Ramos (cell line): ENCODE results near the gene ARID3A.

ENCODE experiments used
- in situ Hi-C: fragments of 300-500 bp; cut with MboI; formaldehyde crosslinking; loops from one replicate; pipeline ENCODE4 v1.14.3; 2022; ENCODE audit warnings: low sequenced_read_pairs; ENCODE audit not compliant: unreplicated experiment

Gene ARID3A

GRCh38 chr19:943551-944170, 17.8 kb downstream of the ARID3A start:
- in situ Hi-C loops = no loop called here

GRCh38 chr19:944171-944567, 18.3 kb downstream of the ARID3A start:
- in situ Hi-C loops = no loop called here

GRCh38 chr19:944663-945241, 18.9 kb downstream of the ARID3A start:
- in situ Hi-C loops = no loop called here

GRCh38 chr19:945401-946252, 19.8 kb downstream of the ARID3A start:
- in situ Hi-C loops = no loop called here

- in situ Hi-C loops = no loop called here
Measured at GRCh38 chr19:947090-947706, 21.4 kb downstream of the ARID3A start.

GRCh38 chr19:947707-948539, 22.1 kb downstream of the ARID3A start:
- in situ Hi-C loops = no loop called here

GRCh38 chr19:948842-949496, 23.1 kb downstream of the ARID3A start:
- in situ Hi-C loops = no loop called here

GRCh38 chr19:950352-951066, 24.7 kb downstream of the ARID3A start:
- in situ Hi-C loops = no loop called here

- in situ Hi-C loops = no loop called here
Measured at GRCh38 chr19:952049-952679, 26.3 kb downstream of the ARID3A start.

GRCh38 chr19:952680-953444, 27.0 kb downstream of the ARID3A start:
- in situ Hi-C loops = no loop called here

GRCh38 chr19:953445-954271, 27.8 kb downstream of the ARID3A start:
- in situ Hi-C loops = no loop called here

- in situ Hi-C loops = no loop called here
Measured at GRCh38 chr19:954272-954671, 28.4 kb downstream of the ARID3A start.

- in situ Hi-C loops = no loop called here
Measured at GRCh38 chr19:954672-955494, 29.0 kb downstream of the ARID3A start.

GRCh38 chr19:955803-956765, 30.2 kb downstream of the ARID3A start:
- in situ Hi-C loops = no loop called here
